ENCODE data around the gene LGALS9.
"Not testable (repeated sequence)": the region's sequence is repeated elsewhere in the genome, so short reads cannot be mapped to it uniquely, and the experiment has no call there.

The LGALS9 gene

GRCh38 chr17:27603880-27604794 is 26.9 kb upstream of the LGALS9 start:
- DNase-seq: no peak

- DNase-seq: no peak
These were observed 25.6 kb upstream of the LGALS9 start for GRCh38 chr17:27605409-27605808.

- DNase-seq: no peak
These were observed 23.4 kb upstream of the LGALS9 start for GRCh38 chr17:27607521-27608091.

- no peak for DNase-seq
These were observed 22.4 kb upstream of the LGALS9 start for GRCh38 chr17:27608328-27609230.

GRCh38 chr17:27609611-27610303 is 21.2 kb upstream of the LGALS9 start:
- no peak for DNase-seq

GRCh38 chr17:27610304-27610677 is 20.7 kb upstream of the LGALS9 start:
- no peak for DNase-seq

GRCh38 chr17:27612160-27612770 is 18.7 kb upstream of the LGALS9 start:
- DNase-seq: no peak

GRCh38 chr17:27613433-27613832 is 17.6 kb upstream of the LGALS9 start:
- no peak for DNase-seq

GRCh38 chr17:27615121-27615520 is 15.9 kb upstream of the LGALS9 start:
- no peak for DNase-seq

- DNase-seq: no peak
These were observed 14.6 kb upstream of the LGALS9 start for GRCh38 chr17:27616414-27616813.

- no peak for DNase-seq
These were observed 12.6 kb upstream of the LGALS9 start for GRCh38 chr17:27618417-27618816.

GRCh38 chr17:27620721-27621120 is 10.3 kb upstream of the LGALS9 start:
- no peak for DNase-seq

GRCh38 chr17:27621536-27621935 is 9.5 kb upstream of the LGALS9 start:
- DNase-seq: no peak

- DNase-seq: no peak
These were observed 8.9 kb upstream of the LGALS9 start for GRCh38 chr17:27621942-27622559.

- DNase-seq: no peak
These were observed 8.0 kb upstream of the LGALS9 start for GRCh38 chr17:27622986-27623385.

- DNase-seq: no peak
These were observed 7.4 kb upstream of the LGALS9 start for GRCh38 chr17:27623614-27624013.

- no peak for DNase-seq
These were observed 6.4 kb upstream of the LGALS9 start for GRCh38 chr17:27624539-27624938.

GRCh38 chr17:27625856-27626255 is 5.1 kb upstream of the LGALS9 start:
- no peak for DNase-seq

- DNase-seq: no peak
These were observed 3.5 kb upstream of the LGALS9 start for GRCh38 chr17:27627514-27627913.

GRCh38 chr17:27628376-27628775 is 2.6 kb upstream of the LGALS9 start:
- DNase-seq: no peak

- DNase-seq: not testable (repeated sequence)
These were observed 1.7 kb upstream of the LGALS9 start for GRCh38 chr17:27629260-27629659.

- no peak for DNase-seq
These were observed 398 bp downstream of the LGALS9 start for GRCh38 chr17:27631411-27631760.

Measured in activated naive CD4-positive, alpha-beta T cell (primary cell).